ENCODE measurements around the gene HCFC1R1. TPM values are rescaled to one million over a fixed set of nuclear protein-coding genes. Genes with fewer than 3 reads are reported as not detected.

The HCFC1R1 gene
- total and polyA plus RNA-seq, 2 donors = 19.0 to 56.0 TPM

DNA sequence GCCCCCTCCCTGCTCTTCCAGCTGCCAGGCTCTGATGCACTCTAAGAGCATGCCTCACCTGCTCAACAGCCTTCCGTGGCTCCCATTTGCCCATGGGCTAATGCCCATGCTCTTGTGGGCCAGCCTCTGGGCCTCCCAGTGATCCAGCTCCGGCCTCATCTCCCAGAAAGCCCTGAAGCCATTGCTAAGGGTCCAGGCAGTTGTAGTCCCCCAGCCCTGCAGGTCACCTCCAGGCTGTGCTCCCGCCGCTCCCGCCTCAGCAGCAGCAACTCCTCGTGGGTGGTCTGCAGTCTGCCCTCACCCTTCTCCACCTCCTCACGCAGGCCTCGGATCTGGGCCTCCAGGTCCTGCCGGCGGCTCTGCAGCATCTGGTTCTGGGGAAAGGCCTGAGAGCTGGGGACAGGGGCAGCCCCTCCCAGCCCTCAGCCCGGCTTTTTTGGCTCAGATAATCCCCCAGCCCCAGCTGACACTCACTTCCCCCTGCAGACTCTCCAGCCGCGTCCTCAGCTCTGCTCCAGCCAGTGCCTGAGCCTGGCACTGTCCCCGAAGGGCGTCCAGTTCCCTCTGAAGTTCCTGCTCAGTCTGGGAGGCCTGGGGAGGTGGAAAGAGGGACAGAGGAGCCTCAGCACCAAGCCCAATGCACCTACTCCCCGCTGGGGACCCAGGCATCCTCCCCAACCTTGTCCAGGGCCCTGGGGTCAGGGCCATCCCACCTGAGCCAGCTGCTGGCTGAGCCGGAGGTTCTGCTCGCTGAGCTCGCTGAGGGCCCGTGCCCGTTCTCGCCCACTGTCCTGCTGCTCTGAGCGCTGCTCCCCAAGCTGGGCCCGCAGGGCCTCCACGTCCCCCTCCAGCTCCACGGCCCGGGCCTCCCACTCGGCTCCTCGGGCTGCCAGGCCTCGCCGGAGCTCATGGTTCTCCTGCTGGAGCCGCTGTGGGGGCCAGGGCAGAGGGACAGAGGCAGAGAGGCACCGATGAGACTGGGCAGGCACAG, 6.8 kb upstream of the HCFC1R1 start:
- Histone ChIP-seq H3K36me3 (ENCODE audit: control insufficient read depth in 2 of 2, insufficient read depth in 2 of 2, low read length in 1 of 2) (peaks cover 16 to 19% of the 10 kb centered on the region in 2 donors), H3K9me3 (ENCODE audit: control insufficient read depth in 2 of 2, insufficient read depth in 1 of 2, low read length in 1 of 2) (peaks cover 0 to 24% of the 10 kb centered on the region in 2 donors), H3K4me3 (ENCODE audit: low read length in 2 of 2) (no peak overlapping the region), H3K27me3 (ENCODE audit: control insufficient read depth in 2 of 2, insufficient read depth in 1 of 2, low read length in 1 of 2) (peaks cover 59 to 73% of the 10 kb centered on the region in 2 donors), H3K4me1 (ENCODE audit: control insufficient read depth in 2 of 2, insufficient read depth in 2 of 2, low read length in 2 of 2) (peaks cover 13 to 25% of the 10 kb centered on the region in 2 donors), H3K27ac (ENCODE audit: low read depth in 1 of 2, low read length in 1 of 2) (no peak overlapping the region)
- WGBS = 86% methylated on average over 33 of the region's 33 CpGs
- no peak for DNase-seq (ENCODE audit: low read depth in 6 of 9, low spot score in 9 of 9)

DNA sequence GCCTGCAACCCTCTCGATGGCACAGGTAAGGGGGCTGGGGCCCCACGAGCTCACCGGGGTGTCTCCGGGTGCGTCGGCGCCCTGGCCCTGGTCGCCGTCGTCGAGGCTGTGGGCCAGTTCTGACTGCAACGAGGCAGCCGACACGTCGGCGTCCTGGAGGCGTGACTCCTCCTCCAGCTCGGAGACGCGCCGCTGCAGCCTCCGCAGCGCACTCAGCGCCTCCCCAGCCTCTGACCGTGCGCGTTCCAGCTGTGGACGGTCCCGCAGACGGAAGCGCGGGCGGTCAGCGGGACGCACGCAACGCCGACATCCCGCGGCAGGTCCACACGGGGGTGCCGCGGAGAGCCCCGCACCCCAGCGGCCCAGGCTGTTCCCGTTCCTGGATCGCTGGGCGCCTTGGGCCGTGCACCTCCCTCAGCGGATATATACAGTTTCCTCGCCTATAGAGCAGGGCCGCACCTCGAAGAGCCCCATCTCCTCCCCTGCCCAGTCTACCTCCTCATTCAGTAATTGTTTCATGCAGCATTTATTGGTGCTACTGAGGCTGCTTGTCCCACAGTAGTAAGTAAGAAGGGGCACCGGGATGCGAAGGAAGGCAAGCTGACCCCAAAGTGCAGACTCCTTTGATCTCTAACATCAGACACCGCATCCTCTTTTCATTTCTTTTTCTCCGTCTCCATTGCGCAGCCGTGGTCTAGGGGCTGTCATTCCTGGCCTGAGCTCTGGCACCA, 5.9 kb upstream of the HCFC1R1 start:
- Histone ChIP-seq H3K27ac (ENCODE audit: low read depth in 1 of 2, low read length in 1 of 2) (no peak overlapping the region), H3K4me3 (ENCODE audit: low read length in 2 of 2) (no peak overlapping the region), H3K27me3 (ENCODE audit: control insufficient read depth in 2 of 2, insufficient read depth in 1 of 2, low read length in 1 of 2) (peaks cover 51 to 64% of the 10 kb centered on the region in 2 donors), H3K36me3 (ENCODE audit: control insufficient read depth in 2 of 2, insufficient read depth in 2 of 2, low read length in 1 of 2) (peaks cover 16 to 21% of the 10 kb centered on the region in 2 donors), H3K4me1 (ENCODE audit: control insufficient read depth in 2 of 2, insufficient read depth in 2 of 2, low read length in 2 of 2) (peaks cover 13 to 28% of the 10 kb centered on the region in 2 donors), H3K9me3 (ENCODE audit: control insufficient read depth in 2 of 2, insufficient read depth in 1 of 2, low read length in 1 of 2) (peaks cover 0 to 24% of the 10 kb centered on the region in 2 donors)
- peak in 1 of 9 donors; percentile 32 for DNase-seq (ENCODE audit: low read depth in 6 of 9, low spot score in 9 of 9)
- WGBS = 9% methylated on average over 59 of the region's 59 CpGs

DNA sequence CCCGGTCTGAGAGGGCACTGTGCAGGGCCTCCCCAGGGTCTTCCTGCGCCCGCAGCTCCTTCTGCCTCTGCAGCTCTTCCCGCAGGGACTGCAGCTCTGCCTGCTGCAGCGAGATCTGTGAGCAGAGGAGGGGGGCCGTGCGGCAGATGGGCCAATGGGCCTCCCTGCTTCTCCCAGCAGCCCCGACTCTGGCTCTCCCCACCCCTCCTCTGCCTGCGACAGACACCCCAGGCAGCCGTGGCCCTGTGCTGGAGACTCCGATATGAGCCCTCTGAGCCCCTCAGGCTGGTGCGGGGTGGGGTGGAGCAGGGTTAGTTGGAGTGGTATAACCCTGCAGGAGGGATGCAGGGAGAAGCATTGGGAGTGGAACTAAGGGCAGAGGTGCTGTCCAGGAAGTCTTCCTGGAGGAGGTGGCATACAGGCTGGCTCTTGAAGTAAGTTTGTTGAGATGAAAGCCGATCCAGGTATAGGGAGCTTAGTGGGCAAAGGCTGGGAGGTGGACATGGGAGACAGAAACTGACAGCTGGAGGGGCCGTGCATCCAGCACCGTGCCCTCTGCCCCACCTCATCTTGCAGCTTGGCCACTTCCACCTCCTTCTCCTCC, 5.1 kb upstream of the HCFC1R1 start:
- Histone ChIP-seq H3K4me3 (ENCODE audit: low read length in 2 of 2) (peak overlapping the region in 1 of 2 donors; percentile 15), H3K36me3 (ENCODE audit: control insufficient read depth in 2 of 2, insufficient read depth in 2 of 2, low read length in 1 of 2) (peaks cover 16 to 21% of the 10 kb centered on the region in 2 donors), H3K9me3 (ENCODE audit: control insufficient read depth in 2 of 2, insufficient read depth in 1 of 2, low read length in 1 of 2) (peaks cover 0 to 24% of the 10 kb centered on the region in 2 donors), H3K27me3 (ENCODE audit: control insufficient read depth in 2 of 2, insufficient read depth in 1 of 2, low read length in 1 of 2) (peaks cover 48 to 56% of the 10 kb centered on the region in 2 donors), H3K4me1 (ENCODE audit: control insufficient read depth in 2 of 2, insufficient read depth in 2 of 2, low read length in 2 of 2) (peaks cover 14 to 36% of the 10 kb centered on the region in 2 donors), H3K27ac (ENCODE audit: low read depth in 1 of 2, low read length in 1 of 2) (no peak overlapping the region)
- WGBS = 31% methylated on average over 15 of the region's 15 CpGs
- no peak for DNase-seq (ENCODE audit: low read depth in 6 of 9, low spot score in 9 of 9)

DNA sequence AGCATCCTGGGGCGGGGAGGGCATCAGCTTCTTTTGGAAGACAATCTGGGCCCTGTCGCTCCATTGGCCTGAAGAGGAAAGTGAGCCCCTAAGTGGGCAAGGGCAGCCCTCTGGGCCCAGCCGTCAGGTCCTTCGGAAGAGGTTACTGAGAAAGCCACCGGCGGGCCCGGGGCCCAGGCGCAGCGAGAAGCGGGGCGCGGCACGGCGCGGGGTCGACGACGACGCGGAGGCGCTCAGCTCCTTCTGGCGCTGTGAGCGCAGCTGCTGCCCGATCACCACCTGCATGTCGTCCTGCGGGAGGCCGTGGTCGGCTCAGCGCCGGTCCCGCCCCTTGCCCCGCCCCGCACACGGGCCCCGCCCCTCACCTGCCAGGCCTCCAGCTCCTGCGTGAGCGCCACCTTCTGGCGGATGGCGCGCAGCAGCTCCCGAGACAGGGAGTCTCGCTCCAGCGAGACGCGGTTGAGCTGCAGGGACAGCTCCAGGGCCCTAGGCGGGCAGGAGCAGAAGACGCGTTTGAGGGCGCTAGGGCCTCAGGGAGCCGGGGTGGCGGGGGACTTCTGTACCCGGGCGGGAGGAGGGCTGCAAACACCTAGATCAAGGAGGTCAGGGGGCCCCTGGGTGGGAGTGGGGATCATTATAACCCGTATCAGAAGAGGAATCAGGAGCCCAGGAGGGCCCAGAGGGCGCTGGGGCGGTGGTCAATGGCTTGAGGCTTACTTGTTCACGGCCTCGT, 4.4 kb upstream of the HCFC1R1 start:
- peaks cover 0 to 24% of the 10 kb centered on the region in 2 donors for H3K9me3 ChIP-seq (ENCODE audit: control insufficient read depth in 2 of 2, insufficient read depth in 1 of 2, low read length in 1 of 2)
- peak overlapping the region in 1 of 2 donors; percentile 23 for H3K4me3 ChIP-seq (ENCODE audit: low read length in 2 of 2)
- peak; percentile 57 to 92 (median 85) for DNase-seq (ENCODE audit: low read depth in 6 of 9, low spot score in 9 of 9)
- H3K36me3 ChIP-seq (ENCODE audit: control insufficient read depth in 2 of 2, insufficient read depth in 2 of 2, low read length in 1 of 2) = peaks cover 16 to 21% of the 10 kb centered on the region in 2 donors
- H3K27ac ChIP-seq (ENCODE audit: low read depth in 1 of 2, low read length in 1 of 2) = peak overlapping the region in 1 of 2 donors; percentile 68
- WGBS = 7% methylated on average over 58 of the region's 58 CpGs
- H3K27me3 ChIP-seq (ENCODE audit: control insufficient read depth in 2 of 2, insufficient read depth in 1 of 2, low read length in 1 of 2) = peaks cover 41 to 49% of the 10 kb centered on the region in 2 donors
- H3K4me1 ChIP-seq (ENCODE audit: control insufficient read depth in 2 of 2, insufficient read depth in 2 of 2, low read length in 2 of 2) = peaks cover 20 to 43% of the 10 kb centered on the region in 2 donors

DNA sequence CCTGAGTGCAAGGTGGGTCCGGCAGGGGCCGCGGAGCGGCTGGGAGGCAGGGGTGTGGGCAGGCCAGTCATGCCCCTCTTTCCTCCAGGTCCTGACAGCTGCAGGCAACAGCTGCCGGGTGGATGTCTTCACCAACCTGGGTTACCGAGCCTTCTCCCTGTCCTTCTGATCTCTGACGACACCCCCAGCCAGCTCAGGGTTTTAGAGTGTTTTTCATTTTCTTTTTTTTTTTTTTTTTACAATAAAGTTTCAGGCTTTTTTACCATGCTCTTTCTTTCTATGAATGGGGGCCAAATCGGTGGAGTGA, 3.7 kb upstream of the HCFC1R1 start:
- Histone ChIP-seq H3K9me3 (ENCODE audit: control insufficient read depth in 2 of 2, insufficient read depth in 1 of 2, low read length in 1 of 2) (peaks cover 0 to 24% of the 10 kb centered on the region in 2 donors), H3K4me3 (ENCODE audit: low read length in 2 of 2) (no peak overlapping the region), H3K36me3 (ENCODE audit: control insufficient read depth in 2 of 2, insufficient read depth in 2 of 2, low read length in 1 of 2) (peaks cover 16 to 21% of the 10 kb centered on the region in 2 donors), H3K27me3 (ENCODE audit: control insufficient read depth in 2 of 2, insufficient read depth in 1 of 2, low read length in 1 of 2) (peaks cover 36 to 46% of the 10 kb centered on the region in 2 donors), H3K27ac (ENCODE audit: low read depth in 1 of 2, low read length in 1 of 2) (no peak overlapping the region), H3K4me1 (ENCODE audit: control insufficient read depth in 2 of 2, insufficient read depth in 2 of 2, low read length in 2 of 2) (peaks cover 26 to 50% of the 10 kb centered on the region in 2 donors)
- WGBS = 96% methylated on average over 8 of the region's 8 CpGs
- no peak for DNase-seq (ENCODE audit: low read depth in 6 of 9, low spot score in 9 of 9)

DNA sequence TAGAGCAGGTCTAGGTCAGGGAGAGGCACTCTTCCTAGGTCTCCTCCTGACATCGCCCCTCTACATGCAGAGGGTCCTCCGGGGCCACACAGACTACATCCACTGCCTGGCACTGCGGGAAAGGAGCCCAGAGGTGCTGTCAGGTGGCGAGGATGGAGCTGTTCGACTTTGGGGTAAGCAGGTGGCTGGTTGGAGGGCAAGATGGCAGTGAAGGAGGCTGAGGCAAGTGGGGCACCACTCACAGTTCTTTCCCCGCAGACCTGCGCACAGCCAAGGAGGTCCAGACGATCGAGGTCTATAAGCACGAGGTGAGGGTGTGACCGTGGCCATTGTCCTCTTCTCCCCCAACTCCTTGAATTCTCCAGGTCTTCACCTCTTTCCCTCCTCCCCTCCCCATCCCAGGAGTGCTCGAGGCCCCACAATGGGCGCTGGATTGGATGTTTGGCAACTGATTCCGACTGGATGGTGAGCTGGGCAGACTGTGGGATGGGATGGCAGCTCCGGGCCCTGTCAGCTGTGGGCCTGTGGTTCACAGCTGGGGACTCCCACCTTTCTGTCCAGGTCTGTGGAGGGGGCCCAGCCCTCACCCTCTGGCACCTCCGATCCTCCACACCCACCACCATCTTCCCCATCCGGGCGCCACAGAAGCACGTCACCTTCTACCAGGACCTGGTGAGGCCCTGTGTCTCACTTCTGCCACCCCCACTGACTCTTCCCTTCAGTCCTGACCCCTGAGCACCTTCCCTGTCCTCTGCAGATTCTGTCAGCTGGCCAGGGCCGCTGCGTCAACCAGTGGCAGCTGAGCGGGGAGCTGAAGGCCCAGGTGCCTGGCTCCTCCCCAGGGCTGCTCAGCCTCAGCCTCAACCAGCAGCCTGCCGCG, 3.1 kb upstream of the HCFC1R1 start:
- H3K27me3 ChIP-seq (ENCODE audit: control insufficient read depth in 2 of 2, insufficient read depth in 1 of 2, low read length in 1 of 2) = peaks cover 33 to 46% of the 10 kb centered on the region in 2 donors
- H3K9me3 ChIP-seq (ENCODE audit: control insufficient read depth in 2 of 2, insufficient read depth in 1 of 2, low read length in 1 of 2) = peaks cover 0 to 24% of the 10 kb centered on the region in 2 donors
- H3K4me1 ChIP-seq (ENCODE audit: control insufficient read depth in 2 of 2, insufficient read depth in 2 of 2, low read length in 2 of 2) = peaks cover 31 to 56% of the 10 kb centered on the region in 2 donors
- 98% methylated on average over 24 of the region's 24 CpGs for WGBS
- no peak overlapping the region for H3K4me3 ChIP-seq (ENCODE audit: low read length in 2 of 2)
- H3K36me3 ChIP-seq (ENCODE audit: control insufficient read depth in 2 of 2, insufficient read depth in 2 of 2, low read length in 1 of 2) = peaks cover 16 to 21% of the 10 kb centered on the region in 2 donors
- DNase-seq (ENCODE audit: low read depth in 6 of 9, low spot score in 9 of 9) = no peak
- no peak overlapping the region for H3K27ac ChIP-seq (ENCODE audit: low read depth in 1 of 2, low read length in 1 of 2)

DNA sequence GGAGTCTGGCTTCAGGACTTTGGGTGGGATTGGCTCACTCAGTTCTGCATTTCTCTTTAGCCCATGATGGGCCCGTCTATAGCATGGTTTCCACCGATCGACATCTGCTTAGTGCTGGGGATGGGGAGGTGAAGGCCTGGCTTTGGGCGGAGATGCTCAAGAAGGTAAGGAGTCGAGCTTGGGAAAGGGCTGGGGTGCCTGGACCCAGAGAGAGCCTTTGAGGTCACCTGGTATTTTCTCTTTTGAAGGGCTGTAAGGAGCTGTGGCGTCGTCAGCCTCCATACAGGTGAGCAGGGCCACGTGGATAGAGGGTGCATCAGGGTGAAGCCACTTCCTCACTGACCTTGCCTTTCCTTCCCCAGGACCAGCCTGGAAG, 2.2 kb upstream of the HCFC1R1 start:
- peaks cover 36 to 64% of the 10 kb centered on the region in 2 donors for H3K4me1 ChIP-seq (ENCODE audit: control insufficient read depth in 2 of 2, insufficient read depth in 2 of 2, low read length in 2 of 2)
- H3K9me3 ChIP-seq (ENCODE audit: control insufficient read depth in 2 of 2, insufficient read depth in 1 of 2, low read length in 1 of 2) = peaks cover 0 to 27% of the 10 kb centered on the region in 2 donors
- H3K36me3 ChIP-seq (ENCODE audit: control insufficient read depth in 2 of 2, insufficient read depth in 2 of 2, low read length in 1 of 2) = peaks cover 16 to 21% of the 10 kb centered on the region in 2 donors
- no peak for DNase-seq (ENCODE audit: low read depth in 6 of 9, low spot score in 9 of 9)
- H3K4me3 ChIP-seq (ENCODE audit: low read length in 2 of 2) = no peak overlapping the region
- peaks cover 30 to 47% of the 10 kb centered on the region in 2 donors for H3K27me3 ChIP-seq (ENCODE audit: control insufficient read depth in 2 of 2, insufficient read depth in 1 of 2, low read length in 1 of 2)
- 97% methylated on average over 8 of the region's 8 CpGs for WGBS
- no peak overlapping the region for H3K27ac ChIP-seq (ENCODE audit: low read depth in 1 of 2, low read length in 1 of 2)

All from thymus (tissue), 11 donors.